GM19043 (cell line): ENCODE measurements around the gene XRN2.
"Not testable (repeated sequence)": the region's sequence is repeated elsewhere in the genome, so short reads cannot be mapped to it uniquely, and the experiment has no call there.

Experiments
- ATAC-seq: cut with Tn5 transposase; IDR thresholded peaks from one replicate; pipeline ENCODE4 v1.9.1; 2021; ENCODE audit warnings: low read depth; ENCODE audit not compliant: unreplicated experiment

XRN2 gene

GRCh38 chr20:21386111-21386510, 83.0 kb downstream of the XRN2 start:
- ATAC-seq = no peak

GRCh38 chr20:21387528-21387927, 84.4 kb downstream of the XRN2 start:
- ATAC-seq = no peak

GRCh38 chr20:21388566-21388965, 85.4 kb downstream of the XRN2 start:
- ATAC-seq = no peak

DNA sequence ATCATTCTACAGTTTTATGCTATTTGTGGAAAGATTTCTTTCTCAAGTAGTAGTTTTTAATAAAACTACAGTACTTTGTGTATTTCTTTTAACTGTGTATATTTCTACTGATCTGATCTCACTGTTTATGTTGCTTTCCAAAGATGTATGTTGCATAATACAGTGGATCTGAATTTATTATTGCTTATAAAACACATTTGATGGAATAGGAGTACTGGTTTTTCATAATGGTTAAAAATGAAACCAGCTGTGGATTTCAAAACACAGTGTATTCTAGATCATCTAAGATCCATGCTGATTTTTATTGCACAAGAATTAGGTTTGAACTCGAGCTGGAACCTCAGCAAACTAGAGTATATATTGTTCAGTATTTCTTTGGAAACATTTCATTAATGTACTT, 86.2 kb downstream of the XRN2 start:
- ATAC-seq = no peak

DNA sequence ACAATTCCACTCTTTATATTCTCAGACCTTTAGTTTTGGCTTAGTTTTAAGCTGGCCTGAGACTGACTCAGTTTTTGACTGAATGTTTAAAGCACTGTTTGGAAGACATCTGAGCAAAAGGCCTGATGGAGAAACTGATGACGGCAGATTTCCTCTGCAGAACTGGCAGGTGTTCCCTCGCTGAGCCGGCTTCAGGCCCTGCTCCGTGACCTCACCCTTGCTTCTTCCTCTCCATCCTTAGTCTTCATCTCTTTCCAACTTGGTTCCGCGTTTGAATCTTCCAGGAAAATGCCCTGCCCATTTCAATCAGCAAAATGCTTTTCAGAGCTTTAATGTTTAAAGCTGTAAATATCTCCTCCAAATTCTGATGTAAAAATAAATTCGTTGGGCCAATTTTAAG, 87.6 kb downstream of the XRN2 start:
- ATAC-seq = no peak

- no peak for ATAC-seq
Measured at GRCh38 chr20:21391185-21391971, 88.2 kb downstream of the XRN2 start.

DNA sequence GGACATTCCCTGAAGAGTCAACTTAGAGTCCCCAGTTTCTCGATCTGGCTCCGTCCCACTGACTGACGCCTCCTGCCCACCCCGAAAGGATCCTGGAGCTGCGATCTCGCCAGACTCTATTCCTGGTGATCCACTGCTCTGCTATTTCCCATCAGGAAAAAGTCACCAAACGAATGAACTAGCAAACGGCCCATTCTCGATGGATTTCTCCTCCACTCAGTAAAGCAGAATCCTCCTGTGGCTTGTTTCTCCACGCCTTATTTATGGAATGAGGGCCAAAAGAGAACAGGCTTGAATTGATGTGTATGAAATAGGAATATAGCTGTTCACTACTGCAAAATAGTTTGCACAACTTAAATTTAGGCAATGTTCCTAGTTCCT, 88.8 kb downstream of the XRN2 start:
- no peak for ATAC-seq

DNA sequence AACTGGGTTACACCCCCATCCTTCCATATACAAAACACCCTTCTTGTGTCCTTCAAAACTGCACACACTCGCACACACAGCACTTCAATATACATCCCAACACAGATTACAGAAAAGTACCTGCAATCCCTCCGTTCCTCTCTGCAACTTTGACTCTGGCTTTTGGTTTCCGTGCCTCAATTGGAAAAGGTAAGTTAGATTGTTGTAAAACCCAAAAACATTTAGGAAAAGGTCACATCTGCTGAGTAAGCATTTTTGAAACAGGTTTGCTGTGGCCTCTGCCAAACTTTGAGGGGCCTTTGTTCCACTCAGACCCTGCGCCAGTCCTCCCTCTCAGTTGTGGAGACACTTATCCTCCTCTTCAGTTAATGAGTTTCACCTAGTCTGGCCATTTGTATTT, 90.0 kb downstream of the XRN2 start:
- ATAC-seq = no peak

GRCh38 chr20:21393816-21394519, 90.8 kb downstream of the XRN2 start:
- no peak for ATAC-seq

- ATAC-seq = no peak
Measured at GRCh38 chr20:21394551-21394950, 91.4 kb downstream of the XRN2 start.

DNA sequence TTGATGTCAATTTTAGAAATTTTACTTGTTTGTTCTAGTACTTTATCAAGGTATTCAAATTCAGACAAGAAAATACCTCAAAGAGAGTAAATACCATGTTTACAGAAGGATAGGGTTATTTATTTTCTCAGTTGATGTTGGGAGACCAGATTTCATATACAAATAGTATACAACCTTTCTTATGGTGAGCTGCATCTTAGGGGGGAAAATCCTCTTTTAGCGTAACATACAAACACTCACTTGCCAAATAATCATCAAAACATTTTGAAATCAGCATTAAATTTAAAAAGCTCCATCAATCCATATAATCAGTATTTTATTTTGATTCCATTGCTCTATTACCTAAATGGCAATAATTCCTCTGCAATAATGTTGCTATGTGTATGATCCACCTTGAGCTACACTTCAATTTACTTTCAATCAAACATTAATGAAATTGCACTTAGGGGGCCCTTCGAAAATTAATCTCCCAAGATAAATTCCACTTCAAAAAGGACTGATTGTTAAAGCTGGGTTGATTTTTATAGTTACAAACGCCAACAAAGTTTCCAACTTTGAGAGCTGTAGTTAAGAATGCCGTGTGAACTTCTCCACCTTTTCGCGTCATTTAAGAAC, 92.0 kb downstream of the XRN2 start:
- no peak for ATAC-seq

GRCh38 chr20:21395666-21396598, 92.8 kb downstream of the XRN2 start:
- no peak for ATAC-seq

- no peak for ATAC-seq
Measured at GRCh38 chr20:21396599-21397340, 93.6 kb downstream of the XRN2 start.

DNA sequence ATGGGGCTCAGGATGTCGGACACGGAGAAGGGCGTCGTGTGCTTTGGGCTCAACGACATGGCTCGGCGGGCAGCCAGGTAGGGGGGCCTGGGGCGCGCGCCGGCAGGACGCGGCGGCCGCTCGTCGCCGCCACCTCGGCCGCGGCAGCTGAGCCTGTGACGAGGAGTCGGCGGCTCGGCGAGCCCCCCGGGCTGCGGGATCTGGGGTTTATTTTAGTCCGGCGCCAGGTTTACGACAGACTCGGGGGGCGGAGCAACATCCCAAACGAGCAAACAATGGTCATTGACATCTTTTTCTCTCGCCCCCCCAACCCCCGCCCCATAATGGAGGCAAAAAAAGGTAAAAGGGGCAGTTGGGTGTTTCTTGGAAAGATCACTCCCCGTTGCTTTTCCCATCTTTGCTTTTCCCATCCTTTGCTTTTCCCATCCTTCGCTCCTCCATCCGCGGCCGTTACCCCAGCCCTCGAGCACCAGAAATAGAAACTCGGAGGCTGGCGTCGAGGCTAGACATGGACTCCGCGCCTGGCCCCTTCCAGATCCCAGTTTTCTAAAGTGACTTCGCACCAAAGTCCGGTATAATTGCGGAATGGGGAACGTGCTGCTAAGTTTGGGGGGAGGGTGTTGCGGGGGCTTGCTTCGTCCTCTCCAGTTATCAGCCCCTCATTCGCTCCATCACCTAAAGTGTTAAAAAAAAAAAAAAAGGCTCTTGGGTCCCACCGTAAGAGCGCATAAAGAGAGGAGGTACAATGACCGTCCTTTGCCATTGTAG, 94.4 kb downstream of the XRN2 start, which contains the start of gene NKX2-4:
TSS of gene NKX2-4 (minus strand) at position 186 of the 768 bp plus-strand sequence. CDS start at position 59, 127 bp downstream.
- ATAC-seq = no peak

- ATAC-seq = no peak
Measured at GRCh38 chr20:21398109-21399004, 95.2 kb downstream of the XRN2 start.

DNA sequence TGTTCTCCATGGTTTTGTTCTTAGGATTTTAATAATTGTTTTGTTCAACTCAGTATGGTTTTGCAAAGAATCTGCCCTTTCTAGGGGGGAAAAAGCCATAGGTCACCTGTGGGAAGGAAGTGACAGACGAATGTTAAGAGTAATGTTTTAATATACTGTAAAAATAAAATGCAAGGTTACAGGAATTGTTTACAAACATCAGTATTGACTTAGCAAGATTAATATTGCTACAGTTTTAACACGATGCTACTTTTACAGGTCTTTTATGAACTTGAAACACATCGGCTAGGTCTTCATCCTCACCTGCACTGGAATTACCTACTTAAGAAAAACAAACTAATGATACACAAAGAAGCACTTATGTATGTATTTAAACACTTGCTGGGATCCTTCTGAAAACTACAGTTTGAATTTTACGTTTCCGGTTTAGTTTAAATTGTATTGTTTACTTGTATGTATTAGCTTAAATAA, 95.9 kb downstream of the XRN2 start:
- no peak for ATAC-seq

DNA sequence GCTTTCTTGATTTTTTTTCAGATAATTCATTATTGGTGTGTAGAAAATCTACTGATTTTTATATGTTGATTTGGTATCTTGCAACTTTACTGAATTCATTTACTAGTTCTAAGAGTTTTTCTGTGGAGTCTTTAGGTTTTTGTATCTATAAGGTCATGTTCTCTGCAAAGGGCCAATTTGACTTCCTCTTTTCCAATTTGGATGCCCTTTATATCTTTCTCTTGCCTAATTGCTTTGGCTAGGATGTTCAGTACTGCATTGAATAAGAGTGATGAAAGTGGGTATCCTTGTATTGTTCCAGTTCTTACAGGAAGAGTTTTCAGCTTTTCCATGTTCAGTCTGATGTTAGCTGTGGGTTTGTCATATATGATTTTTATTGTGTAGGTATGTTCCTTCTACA, 108.6 kb downstream of the XRN2 start:
- ATAC-seq = no peak

DNA sequence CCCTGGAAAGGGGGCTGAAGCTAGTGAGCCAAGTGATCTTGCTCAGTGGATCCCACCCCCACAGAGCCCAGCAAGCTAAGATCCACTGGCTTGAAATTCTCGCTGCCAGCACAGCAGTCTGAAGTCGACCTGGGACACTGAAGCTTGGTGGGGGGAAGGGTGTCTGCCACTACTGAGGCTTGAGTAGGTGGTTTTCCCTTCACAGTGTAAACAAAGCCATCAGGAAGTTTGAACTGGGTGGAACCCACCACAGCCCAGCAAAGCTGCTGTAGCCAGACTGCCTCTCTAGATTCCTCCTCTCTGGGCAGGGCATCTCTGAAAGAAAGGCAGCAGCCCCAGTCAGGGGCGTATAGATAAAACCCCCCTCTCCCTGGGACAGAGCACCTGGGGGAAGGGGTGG, 110.9 kb downstream of the XRN2 start:
- ATAC-seq = not testable (repeated sequence)
